ENCODE data around the gene SLC66A3. TPM values are rescaled to one million over a fixed set of nuclear protein-coding genes. Genes with fewer than 3 reads are reported as not detected.

SLC66A3 gene
- total and polyA plus RNA-seq, 2 donors (not counting 3 experiments of a cell fraction or from before 2014, with no cell fraction given), result 14.3 to 31.4 TPM

- ChIA-PET POLR2A (no interaction called here), CTCF (interaction anchor here (1.8 to 22.0 kb wide), 14 partner anchors 10 to 450 kb away, joined by 9 to 738 read pairs (median 24); partner anchors contain the start of gene E2F6)
- no peaks in the 10 kb centered on the region for H3K36me3 ChIP-seq (ENCODE audit: control insufficient read depth in 2 of 2, extremely low read depth in 1 of 2, insufficient read depth in 2 of 2, low read length in 2 of 2)
- peaks cover 19% of the 10 kb centered on the region for H3K4me1 ChIP-seq (ENCODE audit: control insufficient read depth, extremely low read depth, insufficient read depth, low read length)
- no peak overlapping the region for H2AFZ ChIP-seq (ENCODE audit: low read depth, low read length)
- H3K4me3 ChIP-seq (replicated peaks in 1 of 3; ENCODE audit: insufficient read depth in 1 of 3, low read depth in 1 of 3, low read length in 3 of 3), result no peak overlapping the region
- intact Hi-C loops (cut with micrococcal nuclease), result loop anchor here (2.0 to 10.0 kb wide), 2 partner anchors 69 to 611 kb away; partner anchors contain the start of gene LPIN1
- H3K27ac ChIP-seq (ENCODE audit: insufficient read depth, low read depth, low read length), result no peak overlapping the region
- no peak overlapping the region for H3K9ac ChIP-seq (replicated peaks; ENCODE audit: extremely low read depth, insufficient read depth, low read length)
- TF ChIP-seq MAX (IDR thresholded peaks at IDR 0.05; ENCODE audit: insufficient read depth, insufficient read length), result no peak
- no peaks in the 10 kb centered on the region for H3K79me2 ChIP-seq (ENCODE audit: control insufficient read depth, insufficient read depth, low read length)
- no peaks in the 10 kb centered on the region for H3K9me3 ChIP-seq (replicated peaks; ENCODE audit: control insufficient read depth, insufficient read depth, low read length)
- peaks cover 7 to 8% of the 10 kb centered on the region in 2 experiments for H3K27me3 ChIP-seq (ENCODE audit: control insufficient read depth in 2 of 2, insufficient read depth in 2 of 2, low read length in 2 of 2)
- no peak overlapping the region for H3K4me2 ChIP-seq (ENCODE audit: insufficient read depth, low read length)
- H3K9me1 ChIP-seq (replicated peaks; ENCODE audit: control insufficient read depth, extremely low read depth, insufficient read depth, low read length), result no peaks in the 10 kb centered on the region
- dilution Hi-C loops (cut with MboI; ENCODE audit: extremely low pct_ligation_motif_present, low sequenced_read_pairs), result no loop called here
- H4K20me1 ChIP-seq (replicated peaks; ENCODE audit: control insufficient read depth, extremely low read depth, insufficient read depth, low read length), result no peaks in the 10 kb centered on the region
- FAIRE-seq (no peak), DNase-seq (ENCODE audit: low read depth, low spot score) (no peak)
- no TSS peak for BruUV-seq (replicated peaks)
Measured at GRCh38 chr2:11133936-11134320, 21.3 kb upstream of the SLC66A3 start.

GRCh38 chr2:11134349-11134748 is 20.9 kb upstream of the SLC66A3 start:
- no peaks in the 10 kb centered on the region for H3K36me3 ChIP-seq (ENCODE audit: control insufficient read depth in 2 of 2, extremely low read depth in 1 of 2, insufficient read depth in 2 of 2, low read length in 2 of 2)
- CTCF ChIA-PET, result interaction anchor here (0.7 to 22.0 kb wide), 7 partner anchors 271 to 449 kb away, joined by 3 to 738 read pairs (median 162); no protein-coding TSS in a partner anchor
- intact Hi-C loops (cut with micrococcal nuclease) (loop anchor here (10.0 kb wide), 1 partner anchor 610 kb away; the partner anchor contains the start of gene LPIN1), dilution Hi-C loops (cut with MboI; ENCODE audit: extremely low pct_ligation_motif_present, low sequenced_read_pairs) (no loop called here)
- TF ChIP-seq POLR2A (IDR thresholded peaks at IDR 0.05; ENCODE audit: low read depth, low read length) (no peak), MYC (IDR thresholded peaks at IDR 0.05; ENCODE audit: low read depth, low read length) (no peak), EZH2 (IDR thresholded peaks at IDR 0.05; ENCODE audit: borderline replicate concordance, low read depth, low read length, severe bottlenecking) (no peak), POLR2AphosphoS5 (IDR thresholded peaks at IDR 0.05; ENCODE audit: insufficient read depth, low read depth, low read length) (no peak), JUN (IDR thresholded peaks at IDR 0.05; ENCODE audit: borderline replicate concordance, insufficient read depth, insufficient read length, low read depth) (no peak), FOS (IDR thresholded peaks at IDR 0.05; ENCODE audit: borderline replicate concordance, insufficient read depth, low read length) (no peak), CTCF (IDR thresholded peaks at IDR 0.05; ENCODE audit: extremely low read depth in 1 of 2, insufficient read depth in 1 of 2, low read depth in 1 of 2, low read length in 2 of 2) (no peak), MAX (IDR thresholded peaks at IDR 0.05; ENCODE audit: insufficient read depth, insufficient read length) (no peak), GATA2 (IDR thresholded peaks at IDR 0.05; ENCODE audit: insufficient read depth, insufficient read length, low read depth, low read length) (no peak)
- no peak overlapping the region for H3K9ac ChIP-seq (replicated peaks; ENCODE audit: extremely low read depth, insufficient read depth, low read length)
- H3K4me1 ChIP-seq (ENCODE audit: control insufficient read depth, extremely low read depth, insufficient read depth, low read length), result peaks cover 15% of the 10 kb centered on the region
- H3K4me3 ChIP-seq (replicated peaks in 1 of 3; ENCODE audit: insufficient read depth in 1 of 3, low read depth in 1 of 3, low read length in 3 of 3), result no peak overlapping the region
- H3K9me3 ChIP-seq (replicated peaks; ENCODE audit: control insufficient read depth, insufficient read depth, low read length), result no peaks in the 10 kb centered on the region
- POLR2A ChIA-PET, result no interaction called here
- H4K20me1 ChIP-seq (replicated peaks; ENCODE audit: control insufficient read depth, extremely low read depth, insufficient read depth, low read length), result no peaks in the 10 kb centered on the region
- H3K4me2 ChIP-seq (ENCODE audit: insufficient read depth, low read length), result no peak overlapping the region
- no peak overlapping the region for H2AFZ ChIP-seq (ENCODE audit: low read depth, low read length)
- no peak overlapping the region for H3K27ac ChIP-seq (ENCODE audit: insufficient read depth, low read depth, low read length)
- H3K79me2 ChIP-seq (ENCODE audit: control insufficient read depth, insufficient read depth, low read length), result no peaks in the 10 kb centered on the region
- no peaks in the 10 kb centered on the region for H3K9me1 ChIP-seq (replicated peaks; ENCODE audit: control insufficient read depth, extremely low read depth, insufficient read depth, low read length)
- FAIRE-seq (no peak), DNase-seq (ENCODE audit: low read depth, low spot score) (no peak)
- BruUV-seq (replicated peaks), result no TSS peak
- H3K27me3 ChIP-seq (ENCODE audit: control insufficient read depth in 2 of 2, insufficient read depth in 2 of 2, low read length in 2 of 2), result peaks cover 7 to 8% of the 10 kb centered on the region in 2 experiments
